Tibial nerve (tissue), 4 donors: ENCODE results near the gene MLC1.

Source experiments
- CTCF ChIP-seq, 5 experiments: fragments of 200-600 bp in 3 of 5; fragments of 450-650 bp in 2 of 5; sonication (generic) in 3 of 5; IDR thresholded peaks; one replicate each; pipeline ENCODE4 v1.5.1; 2016 to 2019; ENCODE audit warnings: antibody characterized with exemption in 5 of 5, mild to moderate bottlenecking in 3 of 5, moderate library complexity in 2 of 5
- EP300 ChIP-seq, 2 donors: sonication (generic); formaldehyde crosslinking; IDR thresholded peaks; one replicate each; pipeline ENCODE4 v1.6.1; 2017; ENCODE audit warnings: antibody characterized with exemption in 2 of 2, mild to moderate bottlenecking in 1 of 2
- POLR2A ChIP-seq, 2 donors: fragments of 450-650 bp; IDR thresholded peaks; one replicate each; pipeline ENCODE4 v1.6.1; 2017; ENCODE audit warnings: antibody characterized with exemption in 2 of 2, mild to moderate bottlenecking in 2 of 2, moderate library complexity in 2 of 2

- TF ChIP-seq CTCF (IDR thresholded peaks at IDR 0.05) (no peak), EP300 (IDR thresholded peaks at IDR 0.05) (no peak), POLR2A (IDR thresholded peaks at IDR 0.05) (no peak)
Measured at GRCh38 chr22:50016308-50016987, 68.8 kb downstream of the MLC1 start.
